ENCODE data around the gene CMIP. TPM values are rescaled to one million over a fixed set of nuclear protein-coding genes. Genes with fewer than 3 reads are reported as not detected.

CMIP gene
- polyA plus RNA-seq, 1 donor from 2014 or later = 15.1 TPM

GRCh38 chr16:81649561-81650184 is 205.1 kb downstream of the CMIP start:
- Histone ChIP-seq H3F3A (ENCODE audit: insufficient read depth, low read length, poor library complexity, severe bottlenecking) (no peaks in the 10 kb centered on the region), H3K9me2 (ENCODE audit: insufficient read depth, low read length) (no peaks in the 10 kb centered on the region), H3K9ac (ENCODE audit: low read length) (no peak overlapping the region), H3K79me2 (replicated peaks; ENCODE audit: insufficient read depth, low read length) (peaks cover 34% of the 10 kb centered on the region), H2AFZ (ENCODE audit: low read depth, low read length) (no peak overlapping the region), H3K4me2 (ENCODE audit: low read length) (no peak overlapping the region), H3K27me3 (ENCODE audit: insufficient read depth, low read depth, low read length) (no peaks in the 10 kb centered on the region), H3K9me3 (ENCODE audit: low read length) (no peaks in the 10 kb centered on the region), H4K20me1 (ENCODE audit: insufficient read depth) (no peaks in the 10 kb centered on the region), H3K36me3 (ENCODE audit: insufficient read depth, low read length) (peaks cover 12% of the 10 kb centered on the region), H3K27ac (ENCODE audit: low read length) (no peak overlapping the region), H3K4me3 (ENCODE audit: low read length) (no peak overlapping the region)
- no peak for TF ChIP-seq TAF1 (IDR thresholded peaks at IDR 0.05; ENCODE audit: low read depth)
- no peak for TF ChIP-seq RAD21 (conservative IDR thresholded peaks at IDR 0.05)
- TF ChIP-seq EZH2 (IDR thresholded peaks at IDR 0.05; ENCODE audit: borderline replicate concordance, insufficient read depth, low read length, poor library complexity, severe bottlenecking) = no peak
- TF ChIP-seq EP300 (conservative IDR thresholded peaks at IDR 0.05; ENCODE audit: poor library complexity, severe bottlenecking) = no peak
- no peak for TF ChIP-seq CTCF (IDR thresholded peaks at IDR 0.05; ENCODE audit: poor library complexity, severe bottlenecking)
- no peak for TF ChIP-seq POLR2AphosphoS5 (IDR thresholded peaks at IDR 0.05)
- TF ChIP-seq MXI1 (conservative IDR thresholded peaks at IDR 0.05; ENCODE audit: poor library complexity, severe bottlenecking) = no peak
- TF ChIP-seq REST (IDR thresholded peaks at IDR 0.05; ENCODE audit: borderline replicate concordance) = no peak
- TF ChIP-seq SMC3 (conservative IDR thresholded peaks at IDR 0.05; ENCODE audit: poor library complexity) = no peak

- H3K27me3 ChIP-seq (ENCODE audit: insufficient read depth, low read depth, low read length) = no peaks in the 10 kb centered on the region
- H4K20me1 ChIP-seq (ENCODE audit: insufficient read depth) = no peaks in the 10 kb centered on the region
- no peak overlapping the region for H2AFZ ChIP-seq (ENCODE audit: low read depth, low read length)
- H3F3A ChIP-seq (ENCODE audit: insufficient read depth, low read length, poor library complexity, severe bottlenecking) = no peaks in the 10 kb centered on the region
- no peak overlapping the region for H3K9ac ChIP-seq (ENCODE audit: low read length)
- no peak for TF ChIP-seq POLR2AphosphoS5 (IDR thresholded peaks at IDR 0.05)
- TF ChIP-seq CTCF (IDR thresholded peaks at IDR 0.05; ENCODE audit: poor library complexity, severe bottlenecking) = no peak
- TF ChIP-seq RAD21 (conservative IDR thresholded peaks at IDR 0.05) = no peak
- TF ChIP-seq MXI1 (conservative IDR thresholded peaks at IDR 0.05; ENCODE audit: poor library complexity, severe bottlenecking) = no peak
- no peak for TF ChIP-seq SMC3 (conservative IDR thresholded peaks at IDR 0.05; ENCODE audit: poor library complexity)
- TF ChIP-seq TAF1 (IDR thresholded peaks at IDR 0.05; ENCODE audit: low read depth) = no peak
- TF ChIP-seq REST (IDR thresholded peaks at IDR 0.05; ENCODE audit: borderline replicate concordance) = no peak
- TF ChIP-seq EP300 (conservative IDR thresholded peaks at IDR 0.05; ENCODE audit: poor library complexity, severe bottlenecking) = no peak
- no peak for TF ChIP-seq EZH2 (IDR thresholded peaks at IDR 0.05; ENCODE audit: borderline replicate concordance, insufficient read depth, low read length, poor library complexity, severe bottlenecking)
- H3K9me3 ChIP-seq (ENCODE audit: low read length) = no peaks in the 10 kb centered on the region
- H3K4me3 ChIP-seq (ENCODE audit: low read length) = no peak overlapping the region
- H3K36me3 ChIP-seq (ENCODE audit: insufficient read depth, low read length) = peaks cover 18% of the 10 kb centered on the region
- H3K79me2 ChIP-seq (replicated peaks; ENCODE audit: insufficient read depth, low read length) = peaks cover 34% of the 10 kb centered on the region
- H3K4me2 ChIP-seq (ENCODE audit: low read length) = no peak overlapping the region
- H3K27ac ChIP-seq (ENCODE audit: low read length) = no peak overlapping the region
- no peaks in the 10 kb centered on the region for H3K9me2 ChIP-seq (ENCODE audit: insufficient read depth, low read length)
These were observed 205.7 kb downstream of the CMIP start for GRCh38 chr16:81650281-81650680.
